HepG2 (cell line): ENCODE measurements around the gene TRAPPC5. TPM values are rescaled to one million over a fixed set of nuclear protein-coding genes. Genes with fewer than 3 reads are reported as not detected.

Experiments
- ATAC-seq: fragments of 200-7000 bp; cut with Tn5 transposase; 3 replicates; pipeline ENCODE4 v1.9.1; 2020; ENCODE audit warnings: mild to moderate bottlenecking, moderate library complexity
- BruUV-seq: library from RNA; stranded (reverse); fragments of 400-500 nt; replicated peaks from 2 replicates; lab custom pipeline; 2021; lab: Mats Ljungman, UMichigan
- CTCF ChIA-PET: fragments of 300-600 bp; formaldehyde crosslinking; extraction: SDS; loops from one replicate; lab custom pipeline; 2021; ENCODE audit warnings: low total read pairs, inconsistent platforms, low intra/inter-chr PET ratio; lab: Yijun Ruan, JAX
- POLR2A ChIA-PET: fragments of 350-600 bp; sonication (Branson Sonifier 250); formaldehyde crosslinking; loops from one replicate; lab custom pipeline; 2020; ENCODE audit warnings: antibody characterized with exemption, inconsistent platforms; lab: Yijun Ruan, JAX
- DNase-seq: peaks from one replicate; pipeline ENCODE4 v3.0.0-alpha.2; 2015; ENCODE audit warnings: low spot score
- FAIRE-seq: peaks from 3 replicates; lab custom pipeline; 2011; peaks lifted over from hg19 to GRCh38; lab: Jason Lieb, UNC
- H2AFZ ChIP-seq: one replicate; pipeline ENCODE4 v1.6.1; 2011; ENCODE audit warnings: low read length, inconsistent platforms
- H3K27ac ChIP-seq: fragments of 300-600 bp; 3 replicates; pipeline ENCODE4 v1.8.0; 2011; ENCODE audit warnings: mixed run types, mild to moderate bottlenecking, mixed read lengths, low read length, inconsistent platforms; ENCODE audit not compliant: insufficient read depth; ENCODE audit errors: extremely low read length
- H3K27me3 ChIP-seq, 2 experiments: fragments of 200-600 bp in 1 of 2; 2 replicates in 1 of 2; 3 replicates in 1 of 2; pipeline versions ENCODE4 v1.6.0 to v1.8.0; 2011; ENCODE audit warnings: low read length in 2 of 2, mild to moderate bottlenecking in 2 of 2, moderate library complexity in 2 of 2, inconsistent platforms in 1 of 2; ENCODE audit not compliant: insufficient read depth in 2 of 2, control insufficient read depth in 1 of 2
- H3K36me3 ChIP-seq, 2 experiments: fragments of 200-600 bp in 1 of 2; replicated peaks in 1 of 2; 2 replicates in 1 of 2; 3 replicates in 1 of 2; pipeline versions ENCODE4 v1.5.1 to v1.8.0; 2011; ENCODE audit warnings: low read length in 2 of 2, inconsistent platforms in 1 of 2; ENCODE audit not compliant: insufficient read depth in 2 of 2, control insufficient read depth in 1 of 2
- H3K4me1 ChIP-seq: 2 replicates; pipeline ENCODE4 v1.5.1; 2012; ENCODE audit warnings: low read length, inconsistent platforms; ENCODE audit not compliant: insufficient read depth
- H3K4me2 ChIP-seq: 2 replicates; pipeline ENCODE4 v1.6.0; 2011; ENCODE audit warnings: low read depth, low read length, inconsistent platforms
- H3K4me3 ChIP-seq, 3 experiments: fragments of 200-600 bp in 1 of 3; sonication (generic), shearing (Covaris generic) in 1 of 3; replicated peaks in 1 of 3; 2 replicates each; pipeline ENCODE4 v1.5.1; 2011 to 2016; ENCODE audit warnings: low read length in 3 of 3, inconsistent platforms in 2 of 3, low read depth in 2 of 3, mild to moderate bottlenecking in 2 of 3, control low read depth in 1 of 3, mixed read lengths in 1 of 3; ENCODE audit not compliant: insufficient read depth in 1 of 3
- H3K79me2 ChIP-seq: one replicate; pipeline ENCODE4 v1.6.1; 2011; ENCODE audit warnings: low read length, inconsistent platforms; ENCODE audit not compliant: insufficient read depth
- H3K9ac ChIP-seq: 2 replicates; pipeline ENCODE4 v1.6.0; 2011; ENCODE audit warnings: mild to moderate bottlenecking, low read depth, low read length, inconsistent platforms; ENCODE audit not compliant: insufficient read depth
- H3K9me3 ChIP-seq: 2 replicates; pipeline ENCODE4 v1.5.1; 2012; ENCODE audit warnings: mild to moderate bottlenecking, low read length
- H4K20me1 ChIP-seq: 2 replicates; pipeline ENCODE4 v1.6.0; 2011; ENCODE audit warnings: inconsistent platforms, mild to moderate bottlenecking, low read length, moderate library complexity; ENCODE audit not compliant: insufficient read depth
- NR2C2 ChIP-seq: sonication (generic); formaldehyde crosslinking; IDR thresholded peaks from 2 replicates; pipeline ENCODE4 v1.4.0; 2020; ENCODE audit warnings: missing genetic modification reagents, mild to moderate bottlenecking, moderate library complexity, borderline replicate concordance
- RARA ChIP-seq: IDR thresholded peaks from 2 replicates; pipeline ENCODE4 v1.6.1; 2016; ENCODE audit warnings: missing genetic modification reagents, missing compliant biosample characterization
- RXRA ChIP-seq: sonication (generic); formaldehyde crosslinking; IDR thresholded peaks from 2 replicates; pipeline ENCODE4 v1.5.1; 2020; ENCODE audit warnings: missing genetic modification reagents
- ZNF782 ChIP-seq: sonication (generic); formaldehyde crosslinking; IDR thresholded peaks from 2 replicates; pipeline ENCODE4 v1.4.0; 2020; ENCODE audit warnings: missing genetic modification reagents, mild to moderate bottlenecking, borderline replicate concordance
- WGBS: methylation state at CpG from one replicate; pipeline ENCODE4 v1.1.6; 2017; ENCODE audit warnings: low lambda C conversion rate; 5-methylcytosine and 5-hydroxymethylcytosine counted together
- in situ Hi-C: cut with HindIII; loops from 2 replicates; pipeline ENCODE4 v1.10.0; 2017; ENCODE audit warnings: low pct_unique_long_range_greater_than_20kb; ENCODE audit not compliant: extremely low pct_ligation_motif_present
- intact Hi-C: fragments of 100-400 bp; cut with micrococcal nuclease; formaldehyde crosslinking; loops from one replicate; pipeline ENCODE4 v1.10.0; 2022; ENCODE audit not compliant: unreplicated experiment
- polyA plus RNA-seq, 8 experiments: library from polyadenylated mRNA; depleted of rRNA in 3 of 8; stranded (reverse) in 7 of 8; unstranded in 1 of 8; fragments of >200 nt; fragmentation: Illumina TruSeq in 4 of 8; extraction: Trizol in 4 of 8; gene quantifications; 2 replicates each; pipeline versions ENCODE4 v1.2.1 to v1.2.3, GENCODE V29; 2011 to 2016; ENCODE audit warnings: low read depth in 4 of 8, missing spikeins in 1 of 8, mixed read lengths in 1 of 8; ENCODE audit not compliant: insufficient read depth in 1 of 8
- total RNA-seq, 5 experiments: library from RNA; depleted of rRNA; stranded (reverse); fragments of >200 nt; fragmentation: Illumina TruSeq; extraction: Trizol; gene quantifications; 2 replicates each; pipeline ENCODE4 v1.2.3, GENCODE V29; 2016; ENCODE audit warnings: low read depth in 1 of 5
- TF ChIP-seq, protein P1 (sequence below): sonication (generic); formaldehyde crosslinking; IDR thresholded peaks from 2 replicates; pipeline ENCODE4 v1.4.0; 2020; ENCODE audit warnings: missing genetic modification reagents; ENCODE audit errors: not compliant biosample characterization

Gene TRAPPC5
- total and polyA plus RNA-seq, 2 of the 13 experiments (the other 11 are each of a cell fraction or from before 2014, with no cell fraction given): 38.5 to 78.7 TPM

DNA sequence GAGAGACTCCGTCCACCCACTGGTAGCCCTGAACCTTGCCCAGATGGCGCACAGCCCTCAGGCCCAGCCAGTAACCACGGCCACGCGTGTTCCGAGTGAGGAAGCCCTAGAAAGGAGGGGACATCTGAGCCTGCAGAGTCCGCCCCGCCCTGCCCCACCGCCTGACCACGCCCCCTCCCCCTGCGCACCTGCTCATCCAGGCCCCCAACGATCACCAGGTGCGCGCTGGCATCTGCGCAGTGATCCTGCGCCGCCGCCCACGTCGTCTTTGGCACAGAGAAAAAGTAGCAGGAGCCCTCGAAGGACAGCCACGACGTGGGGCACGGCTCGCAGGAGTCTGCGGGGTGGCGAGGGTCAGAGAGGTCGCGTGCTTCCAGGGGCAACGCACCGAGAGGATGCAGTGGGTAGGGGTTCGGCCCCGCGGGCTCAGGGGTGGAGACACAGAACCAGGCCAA is 49.2 kb downstream of the TRAPPC5 start (continued):
- TF ChIP-seq, protein P1, sequence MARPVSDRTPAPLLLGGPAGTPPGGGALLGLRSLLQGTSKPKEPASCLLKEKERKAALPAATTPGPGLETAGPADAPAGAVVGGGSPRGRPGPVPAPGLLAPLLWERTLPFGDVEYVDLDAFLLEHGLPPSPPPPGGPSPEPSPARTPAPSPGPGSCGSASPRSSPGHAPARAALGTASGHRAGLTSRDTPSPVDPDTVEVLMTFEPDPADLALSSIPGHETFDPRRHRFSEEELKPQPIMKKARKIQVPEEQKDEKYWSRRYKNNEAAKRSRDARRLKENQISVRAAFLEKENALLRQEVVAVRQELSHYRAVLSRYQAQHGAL (CRISPR knock-in tag): no peak

DNA sequence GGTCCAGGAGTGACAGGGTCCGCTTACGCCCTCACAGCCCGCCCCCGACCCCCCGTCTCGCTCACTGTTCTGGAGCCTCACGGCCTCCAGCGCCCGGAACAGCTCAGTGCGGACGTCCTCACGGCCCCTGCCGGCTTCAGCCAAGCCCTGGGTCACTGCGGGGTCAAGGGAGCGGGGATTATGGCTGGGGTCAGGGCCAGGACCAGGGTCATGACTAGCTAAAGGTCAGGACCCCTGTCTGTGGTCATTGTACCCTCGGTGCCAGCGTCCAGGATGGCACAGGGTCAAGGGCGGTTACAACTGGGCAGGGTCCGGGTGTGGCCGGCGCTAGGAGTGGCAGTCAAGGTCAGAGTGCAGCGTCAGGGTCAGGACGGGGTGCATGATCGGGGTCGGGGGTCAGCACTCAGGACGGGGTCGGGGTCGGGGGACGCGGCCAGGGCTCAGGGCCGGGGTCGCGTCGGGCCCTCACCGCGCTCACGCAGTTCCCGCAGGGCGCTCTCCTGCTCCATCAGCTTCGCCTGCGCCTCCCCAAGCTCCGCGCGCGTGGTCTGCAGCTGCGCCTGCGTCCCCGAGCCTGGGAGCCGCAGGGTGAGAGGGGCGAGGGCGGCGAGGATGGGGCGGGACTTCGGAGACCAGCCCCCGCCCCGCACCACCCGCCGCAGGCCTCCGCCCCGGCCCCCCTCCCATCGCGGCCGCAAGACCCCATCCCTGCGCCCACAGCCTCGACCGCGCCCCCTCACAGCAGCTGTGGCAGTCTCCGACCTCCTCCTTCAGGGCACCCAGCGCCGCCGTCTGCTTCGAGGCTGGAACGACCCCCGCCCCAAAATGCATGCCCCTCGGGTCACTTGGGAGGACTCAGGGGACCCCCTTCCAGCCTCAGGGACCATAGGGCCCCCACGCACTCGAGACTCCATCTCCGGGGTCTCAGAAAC is 49.9 kb downstream of the TRAPPC5 start:
- Histone ChIP-seq H3K9ac (no peak overlapping the region), H3K4me3 (no peak overlapping the region), H4K20me1 (no peaks in the 10 kb centered on the region), H2AFZ (no peak overlapping the region), H3K27ac (no peak overlapping the region), H3K79me2 (no peaks in the 10 kb centered on the region), H3K9me3 (no peaks in the 10 kb centered on the region), H3K27me3 (peaks cover 1 to 31% of the 10 kb centered on the region in 2 experiments; a peak in 3 of 5 replicates), H3K36me3 (no peaks in the 10 kb centered on the region), H3K4me2 (no peak overlapping the region), H3K4me1 (no peaks in the 10 kb centered on the region)
- ATAC-seq (peak; percentile 26; the same call in 2 of the 3 replicates), DNase-seq (no peak), FAIRE-seq (no peak)
- CTCF ChIA-PET: no interaction called here
- TF ChIP-seq RXRA (0 out of 2 replicates have a peak, but pooled peaks have one; percentile 13), ZNF782 (CRISPR knock-in tag) (no peak), RARA (CRISPR knock-in tag) (0 out of 2 replicates have a peak, but pooled peaks have one; percentile 16), NR2C2 (CRISPR knock-in tag) (peak; percentile 55; the same call in 1 of the 2 replicates)
- no TSS peak for BruUV-seq
- in situ Hi-C loops: no loop called here
- intact Hi-C loops: no loop called here
- WGBS: 33% methylated on average over 24 of the region's 78 CpGs
- POLR2A ChIA-PET: no interaction called here
